Parathyroid adenoma (tissue), 2 donors: Measurements from ENCODE around the gene FMOD.
A peak's percentile ranks its signal among the peaks of the same experiment; 100 is the strongest.

Experiments
- H2AFZ ChIP-seq: fragments of 300-600 bp; sonication (generic); one replicate; pipeline ENCODE4 v1.7.0; 2017; ENCODE audit warnings: antibody characterized with exemption, mild to moderate bottlenecking
- H3K27ac ChIP-seq: fragments of 300-600 bp; sonication (generic); one replicate; pipeline ENCODE4 v1.7.0; 2017
- H3K27me3 ChIP-seq: fragments of 300-600 bp; sonication (generic); one replicate; pipeline ENCODE4 v1.7.0; 2017; ENCODE audit warnings: low read length; ENCODE audit not compliant: control insufficient read depth, insufficient read depth
- H3K36me3 ChIP-seq: fragments of 300-600 bp; sonication (generic); one replicate; pipeline ENCODE4 v1.7.0; 2017; ENCODE audit warnings: low read length; ENCODE audit not compliant: control insufficient read depth, insufficient read depth
- H3K4me1 ChIP-seq: fragments of 300-600 bp; sonication (generic); one replicate; pipeline ENCODE4 v1.7.0; 2017; ENCODE audit warnings: control low read depth
- H3K4me2 ChIP-seq: fragments of 300-600 bp; sonication (generic); one replicate; pipeline ENCODE4 v1.7.0; 2017; ENCODE audit warnings: low read length
- H3K4me3 ChIP-seq: fragments of 300-600 bp; sonication (generic); one replicate; pipeline ENCODE4 v1.7.0; 2017; ENCODE audit warnings: low read depth, low read length
- H3K79me2 ChIP-seq: fragments of 300-600 bp; sonication (generic); one replicate; pipeline ENCODE4 v1.7.0; 2017; ENCODE audit warnings: control low read depth
- H3K9ac ChIP-seq: fragments of 300-600 bp; sonication (generic); one replicate; pipeline ENCODE4 v1.7.0; 2017; ENCODE audit warnings: mild to moderate bottlenecking
- H3K9me3 ChIP-seq: fragments of 300-600 bp; sonication (generic); one replicate; pipeline ENCODE4 v1.7.0; 2017; ENCODE audit warnings: low read length; ENCODE audit not compliant: control insufficient read depth
- TF ChIP-seq, protein P1 (sequence below): fragments of 300-600 bp; sonication (generic); IDR thresholded peaks from one replicate; pipeline ENCODE4 v1.7.0; 2017; ENCODE audit warnings: antibody characterized with exemption, mild to moderate bottlenecking
- donor health status: primary hyperparathyroidism.

FMOD gene

DNA sequence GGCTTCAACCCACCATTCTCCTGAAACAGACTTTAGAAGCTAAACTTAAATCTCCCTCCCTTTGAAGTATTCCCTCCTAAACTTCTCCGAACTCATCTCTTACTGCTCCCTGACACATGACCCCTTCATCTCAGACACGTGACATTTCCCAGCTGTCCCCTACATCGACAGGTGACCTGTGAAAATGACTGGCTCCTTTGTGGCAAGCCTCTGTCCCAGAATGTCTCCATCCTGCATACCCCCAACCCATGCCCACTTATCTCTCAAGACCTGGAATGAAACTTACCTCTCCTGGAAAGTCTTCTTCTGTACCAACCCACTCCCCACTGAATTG, 4.2 kb downstream of the FMOD start:
- Histone ChIP-seq H3K9ac (no peak overlapping the region), H3K36me3 (no peaks in the 10 kb centered on the region), H2AFZ (no peak overlapping the region), H3K27me3 (no peaks in the 10 kb centered on the region), H3K79me2 (no peaks in the 10 kb centered on the region), H3K27ac (no peak overlapping the region), H3K4me3 (no peak overlapping the region), H3K4me2 (no peak overlapping the region), H3K4me1 (no peaks in the 10 kb centered on the region), H3K9me3 (no peaks in the 10 kb centered on the region)
- TF ChIP-seq, protein P1, sequence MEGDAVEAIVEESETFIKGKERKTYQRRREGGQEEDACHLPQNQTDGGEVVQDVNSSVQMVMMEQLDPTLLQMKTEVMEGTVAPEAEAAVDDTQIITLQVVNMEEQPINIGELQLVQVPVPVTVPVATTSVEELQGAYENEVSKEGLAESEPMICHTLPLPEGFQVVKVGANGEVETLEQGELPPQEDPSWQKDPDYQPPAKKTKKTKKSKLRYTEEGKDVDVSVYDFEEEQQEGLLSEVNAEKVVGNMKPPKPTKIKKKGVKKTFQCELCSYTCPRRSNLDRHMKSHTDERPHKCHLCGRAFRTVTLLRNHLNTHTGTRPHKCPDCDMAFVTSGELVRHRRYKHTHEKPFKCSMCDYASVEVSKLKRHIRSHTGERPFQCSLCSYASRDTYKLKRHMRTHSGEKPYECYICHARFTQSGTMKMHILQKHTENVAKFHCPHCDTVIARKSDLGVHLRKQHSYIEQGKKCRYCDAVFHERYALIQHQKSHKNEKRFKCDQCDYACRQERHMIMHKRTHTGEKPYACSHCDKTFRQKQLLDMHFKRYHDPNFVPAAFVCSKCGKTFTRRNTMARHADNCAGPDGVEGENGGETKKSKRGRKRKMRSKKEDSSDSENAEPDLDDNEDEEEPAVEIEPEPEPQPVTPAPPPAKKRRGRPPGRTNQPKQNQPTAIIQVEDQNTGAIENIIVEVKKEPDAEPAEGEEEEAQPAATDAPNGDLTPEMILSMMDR, result no peak

DNA sequence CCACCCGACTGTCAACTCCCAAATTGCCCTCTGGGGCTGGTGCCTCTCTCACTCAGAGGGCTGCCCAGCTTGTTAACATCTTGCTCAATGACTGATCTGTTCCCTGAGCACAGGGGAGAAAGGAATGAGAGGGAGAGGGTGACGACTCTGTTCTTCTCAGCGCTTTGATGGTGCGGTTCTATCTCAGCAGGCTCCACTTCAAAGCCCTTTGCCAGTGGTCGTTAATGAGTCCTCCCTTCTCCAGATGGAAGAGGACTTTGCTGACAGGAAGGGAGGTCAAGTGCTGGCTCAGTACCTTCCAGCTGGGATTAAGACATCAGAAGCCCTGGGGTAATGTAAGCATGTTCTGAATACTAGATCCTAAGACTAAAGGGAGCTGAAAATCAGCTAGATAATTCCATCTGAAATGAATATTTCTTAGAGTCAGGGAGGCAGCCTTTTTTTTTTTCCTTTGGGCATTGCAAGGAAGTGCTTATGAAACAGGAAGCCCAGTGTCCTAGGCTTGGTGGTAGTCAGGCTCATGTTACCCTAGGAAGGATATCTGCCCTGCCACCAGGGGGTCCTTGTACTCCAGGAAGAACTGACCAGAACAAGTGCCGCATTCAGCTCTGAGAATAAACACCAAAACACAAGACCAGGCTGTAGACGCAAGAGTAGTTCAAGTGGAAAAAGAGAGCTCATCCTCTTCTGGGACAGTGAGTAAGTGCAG, 4.7 kb downstream of the FMOD start:
- Histone ChIP-seq H3K27me3 (no peaks in the 10 kb centered on the region), H3K79me2 (no peaks in the 10 kb centered on the region), H3K4me1 (no peaks in the 10 kb centered on the region), H3K36me3 (no peaks in the 10 kb centered on the region), H3K4me2 (no peak overlapping the region), H3K9ac (no peak overlapping the region), H3K27ac (no peak overlapping the region), H3K4me3 (no peak overlapping the region), H2AFZ (no peak overlapping the region), H3K9me3 (no peaks in the 10 kb centered on the region)
- TF ChIP-seq, protein P1, result no peak

DNA sequence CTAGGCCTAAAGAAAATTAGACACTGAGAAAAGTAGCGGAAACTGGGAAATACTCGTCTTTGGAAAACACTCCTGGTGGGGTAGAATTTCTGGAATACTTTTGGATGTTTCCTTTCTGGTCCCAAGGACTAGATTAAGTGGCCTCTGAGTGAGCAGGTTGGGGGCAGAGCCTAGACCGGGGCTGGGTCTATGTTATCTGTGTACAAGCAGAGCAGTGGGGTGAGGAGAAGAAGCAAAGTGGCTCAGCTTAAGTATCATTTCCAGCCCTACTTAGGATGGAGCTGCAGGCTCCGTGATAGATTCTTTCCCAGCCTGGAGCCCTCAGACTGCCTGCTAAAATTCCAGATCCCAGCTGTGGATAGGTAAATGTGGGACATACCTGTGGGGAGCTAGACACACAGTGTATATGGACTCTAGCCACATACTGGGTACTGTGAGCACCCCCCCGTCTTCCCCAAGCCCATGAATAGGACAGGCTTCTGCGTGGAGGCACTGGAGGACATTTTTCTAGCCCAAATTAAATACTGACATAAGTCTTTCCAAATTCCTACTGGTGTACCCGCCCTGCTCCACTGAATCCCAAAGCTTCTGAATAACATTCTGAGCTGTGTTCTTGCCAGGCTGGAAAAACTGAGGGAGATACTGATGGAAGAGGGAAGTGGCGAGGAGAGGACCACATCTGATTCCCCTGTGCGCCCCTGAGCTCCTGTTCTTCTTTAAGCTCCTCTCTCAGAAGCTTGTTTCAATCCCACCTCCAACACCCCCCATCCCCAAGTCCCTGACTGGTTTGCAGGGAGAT, 6.8 kb downstream of the FMOD start:
- TF ChIP-seq, protein P1, result no peak
- Histone ChIP-seq H3K4me1 (no peaks in the 10 kb centered on the region), H3K79me2 (no peaks in the 10 kb centered on the region), H2AFZ (no peak overlapping the region), H3K4me2 (no peak overlapping the region), H3K27ac (no peak overlapping the region), H3K9me3 (no peaks in the 10 kb centered on the region), H3K4me3 (no peak overlapping the region), H3K9ac (no peak overlapping the region), H3K27me3 (no peaks in the 10 kb centered on the region), H3K36me3 (no peaks in the 10 kb centered on the region)

DNA sequence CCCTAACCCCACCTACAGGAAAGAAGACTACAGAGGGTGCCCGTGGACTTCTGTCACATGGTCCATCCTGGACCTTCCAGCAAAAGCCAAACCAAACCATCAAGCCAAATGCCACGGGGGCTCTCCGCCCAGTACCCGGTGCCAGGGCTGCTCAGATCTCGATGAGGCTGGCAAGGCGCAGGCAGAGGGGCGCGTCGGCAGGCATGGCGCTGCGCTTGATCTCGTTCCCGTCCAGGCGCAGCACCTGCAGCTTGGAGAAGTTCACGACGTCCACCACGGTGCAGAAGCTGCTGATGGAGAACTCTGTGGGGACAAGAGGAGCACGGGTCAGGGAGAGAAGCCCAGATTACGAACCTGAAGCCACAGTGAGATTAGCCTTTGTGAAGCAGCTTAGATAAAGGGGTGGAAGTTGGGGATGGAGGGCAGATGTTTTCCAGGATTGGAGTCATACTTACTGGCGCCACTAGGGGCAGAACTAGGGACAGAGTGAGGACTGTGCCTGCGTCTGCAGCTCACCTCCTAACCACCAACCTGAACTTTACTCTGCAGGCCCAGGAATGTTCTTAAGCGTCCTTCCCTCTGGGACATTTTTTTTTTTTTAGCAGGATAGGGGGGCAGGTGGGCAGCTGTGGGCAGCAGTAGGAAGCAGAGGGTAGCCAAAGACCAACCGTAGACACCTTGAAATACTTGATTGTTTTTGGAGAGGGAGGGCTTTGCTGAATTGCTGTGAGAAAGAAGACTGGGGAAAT, 8.6 kb downstream of the FMOD start:
- no peak overlapping the region for H3K9ac ChIP-seq
- H3K79me2 ChIP-seq, result no peaks in the 10 kb centered on the region
- no peak overlapping the region for H3K4me2 ChIP-seq
- H3K36me3 ChIP-seq, result no peaks in the 10 kb centered on the region
- H3K4me1 ChIP-seq, result no peaks in the 10 kb centered on the region
- H3K4me3 ChIP-seq, result no peak overlapping the region
- TF ChIP-seq, protein P1, result peak; percentile 63
- no peak overlapping the region for H3K27ac ChIP-seq
- no peaks in the 10 kb centered on the region for H3K9me3 ChIP-seq
- no peaks in the 10 kb centered on the region for H3K27me3 ChIP-seq
- no peak overlapping the region for H2AFZ ChIP-seq
